Activated naive CD8-positive, alpha-beta T cell (primary cell): ENCODE results near the gene WWC1.
"Not testable (repeated sequence)": the region's sequence is repeated elsewhere in the genome, so short reads cannot be mapped to it uniquely, and the experiment has no call there.

Experiments used
- H3K27ac Mint-ChIP-seq: one replicate; pipeline ENCODE4 v1.8.0; 2021; ENCODE audit warnings: mixed read lengths
- H3K27me3 Mint-ChIP-seq: one replicate; pipeline ENCODE4 v1.8.0; 2021; ENCODE audit warnings: mixed read lengths
- H3K36me3 Mint-ChIP-seq: one replicate; pipeline ENCODE4 v1.8.0; 2021; ENCODE audit warnings: mixed read lengths
- H3K4me1 Mint-ChIP-seq: one replicate; pipeline ENCODE4 v1.8.0; 2021; ENCODE audit warnings: low read depth, mixed read lengths
- H3K4me3 Mint-ChIP-seq: one replicate; pipeline ENCODE4 v1.8.0; 2021; ENCODE audit warnings: mild to moderate bottlenecking, mixed read lengths
- H3K9me3 Mint-ChIP-seq: one replicate; pipeline ENCODE4 v1.8.0; 2021; ENCODE audit warnings: low read depth, mixed read lengths

The WWC1 gene

GRCh38 chr5:168295574-168296201 lies 4.2 kb downstream of the WWC1 start:
- Mint-ChIP-seq H3K4me1 (peaks cover 3% of the 10 kb centered on the region), H3K4me3 (no peak overlapping the region), H3K27me3 (peaks cover 23% of the 10 kb centered on the region), H3K9me3 (no peaks in the 10 kb centered on the region), H3K36me3 (no peaks in the 10 kb centered on the region), H3K27ac (no peak overlapping the region)

GRCh38 chr5:168296682-168297081 lies 5.2 kb downstream of the WWC1 start:
- H3K4me3 Mint-ChIP-seq, result no peak overlapping the region
- H3K36me3 Mint-ChIP-seq, result no peaks in the 10 kb centered on the region
- H3K27ac Mint-ChIP-seq, result no peak overlapping the region
- peaks cover 17% of the 10 kb centered on the region for H3K27me3 Mint-ChIP-seq
- H3K9me3 Mint-ChIP-seq, result no peaks in the 10 kb centered on the region
- H3K4me1 Mint-ChIP-seq, result no peaks in the 10 kb centered on the region

GRCh38 chr5:168298949-168299348 lies 7.5 kb downstream of the WWC1 start:
- no peaks in the 10 kb centered on the region for H3K9me3 Mint-ChIP-seq
- H3K4me1 Mint-ChIP-seq, result no peaks in the 10 kb centered on the region
- H3K27me3 Mint-ChIP-seq, result peaks cover 9% of the 10 kb centered on the region
- no peaks in the 10 kb centered on the region for H3K36me3 Mint-ChIP-seq
- no peak overlapping the region for H3K4me3 Mint-ChIP-seq
- H3K27ac Mint-ChIP-seq, result no peak overlapping the region

GRCh38 chr5:168299372-168299771 lies 7.9 kb downstream of the WWC1 start:
- no peak overlapping the region for H3K27ac Mint-ChIP-seq
- H3K4me1 Mint-ChIP-seq, result no peaks in the 10 kb centered on the region
- no peak overlapping the region for H3K4me3 Mint-ChIP-seq
- H3K27me3 Mint-ChIP-seq, result peaks cover 6% of the 10 kb centered on the region
- H3K36me3 Mint-ChIP-seq, result no peaks in the 10 kb centered on the region
- no peaks in the 10 kb centered on the region for H3K9me3 Mint-ChIP-seq

- Mint-ChIP-seq H3K36me3 (no peaks in the 10 kb centered on the region), H3K4me1 (no peaks in the 10 kb centered on the region), H3K4me3 (no peak overlapping the region), H3K27ac (no peak overlapping the region), H3K9me3 (no peaks in the 10 kb centered on the region), H3K27me3 (peaks cover 2% of the 10 kb centered on the region)
Measured at GRCh38 chr5:168300326-168301182, 9.1 kb downstream of the WWC1 start.

GRCh38 chr5:168301593-168302390 lies 10.3 kb downstream of the WWC1 start:
- Mint-ChIP-seq H3K9me3 (no peaks in the 10 kb centered on the region), H3K27ac (no peak overlapping the region), H3K4me3 (no peak overlapping the region), H3K36me3 (no peaks in the 10 kb centered on the region), H3K27me3 (peaks cover 2% of the 10 kb centered on the region), H3K4me1 (no peaks in the 10 kb centered on the region)

- no peak overlapping the region for H3K4me3 Mint-ChIP-seq
- no peaks in the 10 kb centered on the region for H3K4me1 Mint-ChIP-seq
- H3K27me3 Mint-ChIP-seq, result peaks cover 7% of the 10 kb centered on the region
- no peaks in the 10 kb centered on the region for H3K36me3 Mint-ChIP-seq
- no peaks in the 10 kb centered on the region for H3K9me3 Mint-ChIP-seq
- H3K27ac Mint-ChIP-seq, result no peak overlapping the region
Measured at GRCh38 chr5:168302785-168303184, 11.3 kb downstream of the WWC1 start.

- Mint-ChIP-seq H3K27me3 (peaks cover 7% of the 10 kb centered on the region), H3K36me3 (no peaks in the 10 kb centered on the region), H3K4me3 (no peak overlapping the region), H3K4me1 (no peaks in the 10 kb centered on the region), H3K27ac (no peak overlapping the region), H3K9me3 (no peaks in the 10 kb centered on the region)
Measured at GRCh38 chr5:168303393-168304025, 12.1 kb downstream of the WWC1 start.

GRCh38 chr5:168304349-168304748 lies 12.9 kb downstream of the WWC1 start:
- Mint-ChIP-seq H3K27me3 (peaks cover 10% of the 10 kb centered on the region), H3K4me1 (no peaks in the 10 kb centered on the region), H3K36me3 (no peaks in the 10 kb centered on the region), H3K4me3 (no peak overlapping the region), H3K9me3 (no peaks in the 10 kb centered on the region), H3K27ac (no peak overlapping the region)

GRCh38 chr5:168305281-168305680 lies 13.8 kb downstream of the WWC1 start:
- H3K27ac Mint-ChIP-seq, result no peak overlapping the region
- H3K36me3 Mint-ChIP-seq, result no peaks in the 10 kb centered on the region
- H3K4me3 Mint-ChIP-seq, result no peak overlapping the region
- H3K27me3 Mint-ChIP-seq, result peaks cover 9% of the 10 kb centered on the region
- H3K4me1 Mint-ChIP-seq, result no peaks in the 10 kb centered on the region
- H3K9me3 Mint-ChIP-seq, result no peaks in the 10 kb centered on the region

GRCh38 chr5:168307022-168307421 lies 15.6 kb downstream of the WWC1 start:
- Mint-ChIP-seq H3K4me1 (no peaks in the 10 kb centered on the region), H3K9me3 (no peaks in the 10 kb centered on the region), H3K4me3 (no peak overlapping the region), H3K36me3 (no peaks in the 10 kb centered on the region), H3K27me3 (peaks cover 9% of the 10 kb centered on the region), H3K27ac (no peak overlapping the region)

- H3K36me3 Mint-ChIP-seq, result no peaks in the 10 kb centered on the region
- no peaks in the 10 kb centered on the region for H3K9me3 Mint-ChIP-seq
- no peak overlapping the region for H3K27ac Mint-ChIP-seq
- H3K4me3 Mint-ChIP-seq, result no peak overlapping the region
- H3K4me1 Mint-ChIP-seq, result no peaks in the 10 kb centered on the region
- peaks cover 9% of the 10 kb centered on the region for H3K27me3 Mint-ChIP-seq
Measured at GRCh38 chr5:168307925-168308584, 16.6 kb downstream of the WWC1 start.

- Mint-ChIP-seq H3K27me3 (peaks cover 9% of the 10 kb centered on the region), H3K36me3 (no peaks in the 10 kb centered on the region), H3K4me3 (no peak overlapping the region), H3K27ac (no peak overlapping the region), H3K9me3 (no peaks in the 10 kb centered on the region), H3K4me1 (no peaks in the 10 kb centered on the region)
Measured at GRCh38 chr5:168308976-168309598, 17.6 kb downstream of the WWC1 start.

- H3K9me3 Mint-ChIP-seq, H3K4me1 Mint-ChIP-seq, H3K36me3 Mint-ChIP-seq, H3K4me3 Mint-ChIP-seq, H3K27ac Mint-ChIP-seq, H3K27me3 Mint-ChIP-seq: not testable (repeated sequence)
Measured at GRCh38 chr5:168310541-168310940, 19.1 kb downstream of the WWC1 start.
